Measurements from ENCODE around the gene METTL24. TPM values are rescaled to one million over a fixed set of nuclear protein-coding genes. Genes with fewer than 3 reads are reported as not detected.

Gene METTL24
- total RNA-seq, 1 experiment from 2014 or later = 0.61 TPM

GRCh38 chr6:110345025-110345424 lies 13.1 kb downstream of the METTL24 start:
- Histone ChIP-seq H2BK15ac (ENCODE audit: low read depth, low read length) (no peak overlapping the region), H3K4ac (ENCODE audit: low read depth, low read length) (no peak overlapping the region), H3K79me1 (ENCODE audit: insufficient read depth, low read depth, low read length, poor library complexity, severe bottlenecking) (no peaks in the 10 kb centered on the region), H3T11ph (ENCODE audit: low read length) (no peak overlapping the region), H3K27ac (ENCODE audit: insufficient read length, low read depth, low read length) (no peak overlapping the region), H3K23me2 (ENCODE audit: insufficient read length, low read depth, low read length, poor library complexity, severe bottlenecking) (no peaks in the 10 kb centered on the region), H2AK5ac (ENCODE audit: insufficient read length, low read length) (no peak overlapping the region), H3K14ac (ENCODE audit: insufficient read depth, low read length) (no peak overlapping the region), H2BK12ac (ENCODE audit: insufficient read length, low read depth, low read length) (no peak overlapping the region), H3K27me3 (ENCODE audit: insufficient read depth, low read length) (no peaks in the 10 kb centered on the region), H3K4me1 (ENCODE audit: insufficient read depth, low read length) (no peaks in the 10 kb centered on the region), H2AFZ (ENCODE audit: low read length) (no peak overlapping the region), H3K18ac (ENCODE audit: insufficient read length, low read depth, low read length) (no peak overlapping the region), H3K4me2 (ENCODE audit: insufficient read depth, insufficient read length, low read length) (no peak overlapping the region), H3K79me2 (ENCODE audit: insufficient read depth, low read length) (no peaks in the 10 kb centered on the region), H4K5ac (ENCODE audit: insufficient read length, low read depth, low read length) (no peak overlapping the region), H3K23ac (ENCODE audit: insufficient read length, low read depth, low read length) (no peak overlapping the region), H4K8ac (replicated peaks; ENCODE audit: insufficient read length, low read depth, low read length) (no peak overlapping the region), H3K56ac (ENCODE audit: insufficient read length, low read depth, low read length) (no peak overlapping the region), H3K9ac (ENCODE audit: extremely low read depth, insufficient read length, low read length) (no peak overlapping the region), H2BK5ac (ENCODE audit: insufficient read length, low read length) (no peak overlapping the region), H2BK120ac (ENCODE audit: low read depth, low read length, poor library complexity, severe bottlenecking) (no peak overlapping the region), H3K9me3 (ENCODE audit: control insufficient read depth, low read depth, low read length) (no peaks in the 10 kb centered on the region), H4K91ac (ENCODE audit: insufficient read length, low read depth, low read length) (no peak overlapping the region), H2BK20ac (ENCODE audit: low read depth, low read length, poor library complexity, severe bottlenecking) (no peak overlapping the region), H4K20me1 (ENCODE audit: control insufficient read depth, insufficient read depth, insufficient read length) (no peaks in the 10 kb centered on the region)
- Mint-ChIP-seq H3K4me1 (peaks cover 11 to 12% of the 10 kb centered on the region in 2 experiments), H3K36me3 (ENCODE audit: insufficient read depth in 1 of 3, low read depth in 3 of 3) (no peaks in the 10 kb centered on the region), H3K27me3 (ENCODE audit: low read depth) (no peaks in the 10 kb centered on the region), H3K27ac (no peak overlapping the region), H3K9me3 (no peaks in the 10 kb centered on the region), H3K4me3 (no peak overlapping the region)
- no peak for DNase-seq
- TF ChIP-seq CTCF (conservative IDR thresholded peaks at IDR 0.05) = no peak
- no CpG with 5 or more reads among the region's 4 CpGs for WGBS (ENCODE audit: extremely low coverage, insufficient read length, low lambda C conversion rate)

Measured in H9 (cell line).